Measurements from ENCODE around the gene FNBP1. TPM values are rescaled to one million over a fixed set of nuclear protein-coding genes. Genes with fewer than 3 reads are reported as not detected.

FNBP1 gene
- total and polyA plus RNA-seq, 2 experiments from 2014 or later, result 17.8 to 22.6 TPM

GRCh38 chr9:129910628-129911567, 132.1 kb downstream of the FNBP1 start:
- Histone ChIP-seq H3K27me3 (replicated peaks; ENCODE audit: insufficient read depth) (no peaks in the 10 kb centered on the region), H3K9me3 (ENCODE audit: low read depth) (no peaks in the 10 kb centered on the region), H2AFZ (no peak overlapping the region), H3K4me1 (ENCODE audit: insufficient read depth) (peaks cover 16% of the 10 kb centered on the region), H3K9me2 (ENCODE audit: insufficient read depth) (no peaks in the 10 kb centered on the region), H3K4me2 (ENCODE audit: unreplicated experiment) (peak overlapping the region; percentile 47), H3K36me3 (ENCODE audit: low read depth) (0 out of 2 replicates have a peak, but pooled peaks cover 4% of the 10 kb centered on the region), H3K79me2 (ENCODE audit: insufficient read depth) (no peaks in the 10 kb centered on the region), H3F3A (ENCODE audit: insufficient read depth) (peaks cover 4% of the 10 kb centered on the region; the same call in 1 of the 2 replicates), H4K20me1 (ENCODE audit: insufficient read depth) (no peaks in the 10 kb centered on the region), H3K27ac (peak overlapping the region; percentile 42), H3K9ac (peak overlapping the region; percentile 36; the same call in 1 of the 2 replicates), H3K4me3 (no peak overlapping the region)
- peak; percentile 99 for DNase-seq
- in situ Hi-C loops (cut with MboI), result no loop called here
- peak; percentile 71; the same call in 1 of the 2 replicates for TF ChIP-seq EZH2phosphoT487 (IDR thresholded peaks at IDR 0.05; ENCODE audit: insufficient read depth, low read depth)
- no peak for TF ChIP-seq EZH2 (IDR thresholded peaks at IDR 0.05; ENCODE audit: insufficient read depth, poor library complexity, severe bottlenecking)
- 75 to 78% methylated on average over 15 of the region's 15 CpGs for WGBS, 2 experiments (ENCODE audit: low coverage in 1 of 2, low lambda C conversion rate in 2 of 2, missing lambda C conversion rate in 2 of 2)

DNA sequence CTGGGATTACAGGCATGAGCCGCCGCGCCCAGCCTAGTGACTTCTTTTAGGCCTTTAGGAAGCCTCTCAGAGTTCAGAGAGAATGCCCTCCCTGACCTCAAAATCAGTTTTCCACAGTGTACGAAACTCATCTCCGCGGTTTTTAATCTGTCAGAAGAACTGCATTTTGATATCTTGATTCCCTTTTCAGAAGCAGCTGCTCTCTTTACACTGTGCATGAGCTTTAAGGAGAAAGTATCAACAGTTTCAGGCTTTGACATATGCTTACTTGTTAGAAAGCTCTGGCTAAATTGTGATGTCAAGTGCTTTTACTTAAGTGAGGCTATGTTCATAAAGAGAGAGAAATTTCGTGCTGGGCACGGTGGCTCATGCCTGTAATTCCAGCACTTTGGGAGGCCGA, 133.1 kb downstream of the FNBP1 start:
- H3K36me3 ChIP-seq (ENCODE audit: low read depth), result 0 out of 2 replicates have a peak, but pooled peaks cover 4% of the 10 kb centered on the region
- no peaks in the 10 kb centered on the region for H4K20me1 ChIP-seq (ENCODE audit: insufficient read depth)
- H3K9ac ChIP-seq, result 0 out of 2 replicates have a peak overlapping the region, but pooled peaks have one; percentile 36
- no peaks in the 10 kb centered on the region for H3K9me3 ChIP-seq (ENCODE audit: low read depth)
- H3K27me3 ChIP-seq (replicated peaks; ENCODE audit: insufficient read depth), result no peaks in the 10 kb centered on the region
- H3K4me1 ChIP-seq (ENCODE audit: insufficient read depth), result peaks cover 16% of the 10 kb centered on the region
- H3K4me2 ChIP-seq (ENCODE audit: unreplicated experiment), result no peak overlapping the region
- H3K79me2 ChIP-seq (ENCODE audit: insufficient read depth), result no peaks in the 10 kb centered on the region
- no peak for TF ChIP-seq EZH2 (IDR thresholded peaks at IDR 0.05; ENCODE audit: insufficient read depth, poor library complexity, severe bottlenecking)
- TF ChIP-seq EZH2phosphoT487 (IDR thresholded peaks at IDR 0.05; ENCODE audit: insufficient read depth, low read depth), result no peak
- H3K4me3 ChIP-seq, result no peak overlapping the region
- no peak overlapping the region for H2AFZ ChIP-seq
- H3F3A ChIP-seq (ENCODE audit: insufficient read depth), result peaks cover 4% of the 10 kb centered on the region; the same call in 1 of the 2 replicates
- DNase-seq, result peak; percentile 14
- in situ Hi-C loops (cut with MboI), result no loop called here
- H3K27ac ChIP-seq, result peak overlapping the region; percentile 42
- H3K9me2 ChIP-seq (ENCODE audit: insufficient read depth), result no peaks in the 10 kb centered on the region
- 70 to 71% methylated on average over 9 of the region's 9 CpGs for WGBS, 2 experiments (ENCODE audit: low coverage in 1 of 2, low lambda C conversion rate in 2 of 2, missing lambda C conversion rate in 2 of 2)

- H3F3A ChIP-seq (ENCODE audit: insufficient read depth), result peaks cover 4% of the 10 kb centered on the region; the same call in 1 of the 2 replicates
- 0 out of 2 replicates have a peak, but pooled peaks cover 4% of the 10 kb centered on the region for H3K36me3 ChIP-seq (ENCODE audit: low read depth)
- H4K20me1 ChIP-seq (ENCODE audit: insufficient read depth), result no peaks in the 10 kb centered on the region
- WGBS, 2 experiments (ENCODE audit: low coverage in 1 of 2, low lambda C conversion rate in 2 of 2, missing lambda C conversion rate in 2 of 2), result 76 to 88% methylated on average over 4 of the region's 4 CpGs
- H3K79me2 ChIP-seq (ENCODE audit: insufficient read depth), result no peaks in the 10 kb centered on the region
- H3K9me2 ChIP-seq (ENCODE audit: insufficient read depth), result no peaks in the 10 kb centered on the region
- H2AFZ ChIP-seq, result no peak overlapping the region
- no peak overlapping the region for H3K4me3 ChIP-seq
- no peak for DNase-seq
- in situ Hi-C loops (cut with MboI), result no loop called here
- no peaks in the 10 kb centered on the region for H3K27me3 ChIP-seq (replicated peaks; ENCODE audit: insufficient read depth)
- H3K4me1 ChIP-seq (ENCODE audit: insufficient read depth), result peaks cover 16% of the 10 kb centered on the region
- no peak overlapping the region for H3K4me2 ChIP-seq (ENCODE audit: unreplicated experiment)
- no peaks in the 10 kb centered on the region for H3K9me3 ChIP-seq (ENCODE audit: low read depth)
- TF ChIP-seq EZH2 (IDR thresholded peaks at IDR 0.05; ENCODE audit: insufficient read depth, poor library complexity, severe bottlenecking) (no peak), EZH2phosphoT487 (IDR thresholded peaks at IDR 0.05; ENCODE audit: insufficient read depth, low read depth) (no peak)
- H3K9ac ChIP-seq, result no peak overlapping the region
- H3K27ac ChIP-seq, result no peak overlapping the region
Measured at GRCh38 chr9:129908906-129909305, 134.1 kb downstream of the FNBP1 start.

GRCh38 chr9:129907201-129907600, 135.8 kb downstream of the FNBP1 start:
- DNase-seq, result no peak

More at GRCh38 chr9:129907201-129907600, 135.8 kb downstream of the FNBP1 start:
- no peak overlapping the region for H3K9ac ChIP-seq
- no peak overlapping the region for H3K4me3 ChIP-seq
- TF ChIP-seq EZH2 (IDR thresholded peaks at IDR 0.05; ENCODE audit: insufficient read depth, poor library complexity, severe bottlenecking), result no peak
- TF ChIP-seq EZH2phosphoT487 (IDR thresholded peaks at IDR 0.05; ENCODE audit: insufficient read depth, low read depth), result no peak
- H4K20me1 ChIP-seq (ENCODE audit: insufficient read depth), result no peaks in the 10 kb centered on the region
- in situ Hi-C loops (cut with MboI), result no loop called here
- H3K9me2 ChIP-seq (ENCODE audit: insufficient read depth), result no peaks in the 10 kb centered on the region
- H3K27ac ChIP-seq, result no peak overlapping the region
- no peak overlapping the region for H3K4me2 ChIP-seq (ENCODE audit: unreplicated experiment)
- no peaks in the 10 kb centered on the region for H3K9me3 ChIP-seq (ENCODE audit: low read depth)
- H3K4me1 ChIP-seq (ENCODE audit: insufficient read depth), result peaks cover 16% of the 10 kb centered on the region
- peaks cover 4% of the 10 kb centered on the region; the same call in 1 of the 2 replicates for H3F3A ChIP-seq (ENCODE audit: insufficient read depth)
- no peaks in the 10 kb centered on the region for H3K79me2 ChIP-seq (ENCODE audit: insufficient read depth)
- 0 out of 2 replicates have a peak, but pooled peaks cover 4% of the 10 kb centered on the region for H3K36me3 ChIP-seq (ENCODE audit: low read depth)
- H2AFZ ChIP-seq, result no peak overlapping the region
- H3K27me3 ChIP-seq (replicated peaks; ENCODE audit: insufficient read depth), result no peaks in the 10 kb centered on the region
- 94% methylated on average over 4 of the region's 4 CpGs for WGBS, 2 experiments (ENCODE audit: low coverage in 1 of 2, low lambda C conversion rate in 2 of 2, missing lambda C conversion rate in 2 of 2)

Data from GM23248 (cell line).